ENCODE results near the gene USP36. TPM values are rescaled to one million over a fixed set of nuclear protein-coding genes. Genes with fewer than 3 reads are reported as not detected.

The USP36 gene
- total RNA-seq, 1 donor from 2014 or later: 71.2 TPM

DNA sequence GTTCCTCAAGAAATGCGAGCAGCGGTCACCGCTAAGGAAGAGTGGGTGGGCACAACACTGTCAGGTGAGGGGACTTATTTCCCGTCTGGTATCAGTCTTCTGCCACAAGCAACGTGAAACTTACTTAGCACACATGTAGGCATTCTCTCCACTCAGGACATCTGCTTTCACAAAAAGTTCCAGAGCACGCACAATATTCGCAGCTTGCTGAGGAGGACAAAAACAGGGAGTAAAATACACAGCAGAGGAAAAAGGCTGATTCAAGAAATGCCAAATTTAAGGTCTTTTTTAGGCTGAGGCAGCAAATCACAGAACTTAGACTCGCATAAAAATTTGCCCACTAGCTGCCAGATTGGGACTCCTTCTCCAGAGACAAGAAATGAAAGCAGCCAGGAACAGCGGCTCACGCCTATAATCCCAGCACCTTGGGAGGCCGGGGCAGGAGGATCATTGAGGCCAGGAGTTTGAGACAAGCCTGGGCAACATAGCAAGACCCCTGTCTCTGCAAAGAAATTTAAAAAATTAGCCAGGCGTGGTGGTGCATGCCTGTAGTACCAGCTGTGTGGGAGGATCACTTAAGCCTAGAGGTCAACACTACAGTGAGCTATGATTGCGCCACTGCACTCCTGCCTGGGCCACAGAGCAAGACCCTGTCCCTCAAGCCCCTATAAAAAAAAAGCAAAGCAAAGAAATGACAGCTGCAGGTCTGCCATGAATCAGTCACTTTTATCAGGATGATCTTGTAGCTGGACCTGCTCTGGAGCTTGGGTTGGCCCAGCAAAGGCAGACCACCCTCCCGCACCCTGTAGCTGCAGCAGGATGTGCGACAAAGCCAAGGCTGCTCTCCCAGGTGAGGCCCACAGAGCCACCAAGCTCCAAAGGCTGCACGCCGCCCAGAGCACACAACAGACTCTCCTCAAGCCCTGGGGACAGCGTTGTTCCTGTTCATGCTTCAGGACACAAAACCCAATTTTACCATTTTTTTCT, 20.5 kb downstream of the USP36 start:
- Histone ChIP-seq H3K4me3 (no peak overlapping the region), H3K27ac (peak overlapping the region; percentile 73), H3K36me3 (peaks cover 0 to 92% of the 10 kb centered on the region in 2 donors), H3K4me1 (no peaks in the 10 kb centered on the region), H3K9me3 (no peaks in the 10 kb centered on the region), H3K27me3 (no peaks in the 10 kb centered on the region)
- intact Hi-C loops (cut with DNase I): no loop called here
- no peak for DNase-seq (ENCODE audit: extremely low spot score in 2 of 2)
- TF ChIP-seq POLR2A (IDR thresholded peaks at IDR 0.05) (no peak), POLR2AphosphoS5 (IDR thresholded peaks at IDR 0.05; ENCODE audit: insufficient read depth in 1 of 2, low read depth in 1 of 2) (no peak)
- TF ChIP-seq, protein P1, sequence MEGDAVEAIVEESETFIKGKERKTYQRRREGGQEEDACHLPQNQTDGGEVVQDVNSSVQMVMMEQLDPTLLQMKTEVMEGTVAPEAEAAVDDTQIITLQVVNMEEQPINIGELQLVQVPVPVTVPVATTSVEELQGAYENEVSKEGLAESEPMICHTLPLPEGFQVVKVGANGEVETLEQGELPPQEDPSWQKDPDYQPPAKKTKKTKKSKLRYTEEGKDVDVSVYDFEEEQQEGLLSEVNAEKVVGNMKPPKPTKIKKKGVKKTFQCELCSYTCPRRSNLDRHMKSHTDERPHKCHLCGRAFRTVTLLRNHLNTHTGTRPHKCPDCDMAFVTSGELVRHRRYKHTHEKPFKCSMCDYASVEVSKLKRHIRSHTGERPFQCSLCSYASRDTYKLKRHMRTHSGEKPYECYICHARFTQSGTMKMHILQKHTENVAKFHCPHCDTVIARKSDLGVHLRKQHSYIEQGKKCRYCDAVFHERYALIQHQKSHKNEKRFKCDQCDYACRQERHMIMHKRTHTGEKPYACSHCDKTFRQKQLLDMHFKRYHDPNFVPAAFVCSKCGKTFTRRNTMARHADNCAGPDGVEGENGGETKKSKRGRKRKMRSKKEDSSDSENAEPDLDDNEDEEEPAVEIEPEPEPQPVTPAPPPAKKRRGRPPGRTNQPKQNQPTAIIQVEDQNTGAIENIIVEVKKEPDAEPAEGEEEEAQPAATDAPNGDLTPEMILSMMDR (IDR thresholded peaks at IDR 0.05): no peak

DNA sequence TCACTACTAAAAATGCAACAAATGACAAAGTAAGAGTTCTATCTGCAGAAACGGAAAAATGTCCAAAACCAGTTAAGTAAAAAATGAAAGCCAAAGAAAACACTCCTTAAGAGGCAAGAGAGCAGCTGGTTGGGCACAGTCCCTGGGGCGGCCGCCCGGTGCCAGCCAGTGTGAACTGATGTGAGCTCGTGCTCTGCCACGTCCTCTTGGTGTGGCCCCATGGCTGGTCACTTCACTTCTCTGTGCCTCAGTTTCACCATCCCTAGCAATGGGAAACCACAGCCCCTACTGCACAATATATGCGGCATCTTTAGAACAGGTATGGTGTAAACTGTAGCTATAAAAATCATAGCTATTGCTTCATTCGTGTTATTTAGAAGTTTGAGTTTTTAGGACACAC, 21.2 kb downstream of the USP36 start:
- H3K4me1 ChIP-seq: no peaks in the 10 kb centered on the region
- no peaks in the 10 kb centered on the region for H3K9me3 ChIP-seq
- H3K4me3 ChIP-seq: no peak overlapping the region
- TF ChIP-seq POLR2A (IDR thresholded peaks at IDR 0.05) (no peak), POLR2AphosphoS5 (IDR thresholded peaks at IDR 0.05; ENCODE audit: insufficient read depth in 1 of 2, low read depth in 1 of 2) (no peak)
- TF ChIP-seq, protein P1 (IDR thresholded peaks at IDR 0.05): no peak
- intact Hi-C loops (cut with DNase I): no loop called here
- no peaks in the 10 kb centered on the region for H3K27me3 ChIP-seq
- no peak for DNase-seq (ENCODE audit: extremely low spot score in 2 of 2)
- peaks cover 0 to 92% of the 10 kb centered on the region in 2 donors for H3K36me3 ChIP-seq
- H3K27ac ChIP-seq: peak overlapping the region; percentile 73

DNA sequence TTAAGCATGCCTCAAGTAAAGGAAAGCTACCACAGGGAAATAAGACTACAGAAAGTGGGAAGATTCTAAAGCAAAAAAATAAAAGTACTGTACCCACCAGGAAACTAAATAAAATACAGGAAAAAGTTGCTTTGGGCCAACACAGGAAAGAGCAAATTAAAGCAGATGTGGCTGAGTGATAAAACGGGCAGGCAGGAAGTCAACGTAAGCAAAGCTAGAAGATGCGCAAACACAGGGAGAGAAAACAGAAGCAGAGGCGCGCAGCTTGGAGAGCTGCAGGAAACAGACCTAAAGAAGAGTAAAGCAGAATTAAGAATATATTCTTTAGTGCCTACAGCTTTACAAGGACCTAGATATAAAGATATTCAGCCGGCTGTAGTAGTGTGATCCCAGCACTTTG, 21.7 kb downstream of the USP36 start:
- no peak for DNase-seq (ENCODE audit: extremely low spot score in 2 of 2)
- intact Hi-C loops (cut with DNase I): no loop called here
- no peak overlapping the region for H3K4me3 ChIP-seq
- H3K4me1 ChIP-seq: no peaks in the 10 kb centered on the region
- H3K27me3 ChIP-seq: no peaks in the 10 kb centered on the region
- peak overlapping the region; percentile 73 for H3K27ac ChIP-seq
- H3K9me3 ChIP-seq: no peaks in the 10 kb centered on the region
- peak in 1 of 2 donors; percentile 83 for TF ChIP-seq POLR2AphosphoS5 (IDR thresholded peaks at IDR 0.05; ENCODE audit: insufficient read depth in 1 of 2, low read depth in 1 of 2)
- TF ChIP-seq, protein P1 (IDR thresholded peaks at IDR 0.05): no peak
- TF ChIP-seq POLR2A (IDR thresholded peaks at IDR 0.05): peak in 1 of 2 donors; percentile 12
- H3K36me3 ChIP-seq: peaks cover 0 to 92% of the 10 kb centered on the region in 2 donors

DNA sequence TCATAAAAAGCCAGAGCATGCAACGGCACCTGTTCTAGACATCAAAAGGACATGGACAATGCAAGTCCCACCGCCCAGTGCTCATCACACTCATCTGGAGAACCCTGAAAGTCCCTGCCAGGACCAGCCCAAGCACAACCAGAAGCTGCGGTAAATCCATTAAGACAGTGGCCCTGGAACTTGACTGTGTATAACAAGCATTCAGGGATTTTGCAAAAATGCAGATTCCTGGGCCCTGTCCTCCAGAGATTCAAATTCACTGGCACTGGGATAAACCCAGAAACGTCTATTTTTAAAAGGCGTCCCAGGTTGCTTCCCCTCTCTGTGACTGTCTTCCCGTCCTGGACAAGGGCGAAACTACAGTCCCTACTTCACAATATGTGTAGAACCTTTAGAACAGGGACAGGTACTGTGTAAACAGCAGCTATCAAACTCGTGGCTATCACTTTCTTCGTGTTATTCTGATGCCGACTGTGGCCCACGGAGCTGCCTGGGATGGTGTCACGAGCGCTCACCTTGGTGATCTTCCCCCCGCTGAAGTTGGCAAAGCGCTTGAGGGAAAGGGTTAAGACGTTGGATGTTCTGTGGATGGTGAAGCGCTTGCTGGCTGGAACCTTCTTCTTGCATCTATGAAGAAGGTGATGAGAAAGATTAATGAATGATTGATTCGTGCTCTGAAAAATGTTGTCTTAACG, 22.3 kb downstream of the USP36 start:
- peaks cover 1% of the 10 kb centered on the region for H3K4me1 ChIP-seq
- H3K36me3 ChIP-seq: peaks cover 0 to 93% of the 10 kb centered on the region in 2 donors
- TF ChIP-seq POLR2A (IDR thresholded peaks at IDR 0.05): no peak
- peak in 1 of 2 donors; percentile 11 for TF ChIP-seq POLR2AphosphoS5 (IDR thresholded peaks at IDR 0.05; ENCODE audit: insufficient read depth in 1 of 2, low read depth in 1 of 2)
- TF ChIP-seq, protein P1 (IDR thresholded peaks at IDR 0.05): no peak
- no peak overlapping the region for H3K4me3 ChIP-seq
- no peaks in the 10 kb centered on the region for H3K27me3 ChIP-seq
- H3K27ac ChIP-seq: peak overlapping the region; percentile 70
- intact Hi-C loops (cut with DNase I): no loop called here
- no peaks in the 10 kb centered on the region for H3K9me3 ChIP-seq
- no peak for DNase-seq (ENCODE audit: extremely low spot score in 2 of 2)

All from vagina (tissue), 2 donors.